GM18520 (cell line): ENCODE results near the gene TMEM163.

Source experiments
- ATAC-seq: cut with Tn5 transposase; IDR thresholded peaks from one replicate; pipeline ENCODE4 v1.9.1; 2021; ENCODE audit not compliant: unreplicated experiment

Gene TMEM163

GRCh38 chr2:134694411-134694810, 24.4 kb downstream of the TMEM163 start:
- no peak for ATAC-seq

GRCh38 chr2:134693359-134694330, 25.2 kb downstream of the TMEM163 start:
- no peak for ATAC-seq

- no peak for ATAC-seq
Observed at GRCh38 chr2:134692499-134692898, 26.3 kb downstream of the TMEM163 start.

GRCh38 chr2:134690629-134691215, 28.1 kb downstream of the TMEM163 start:
- no peak for ATAC-seq

GRCh38 chr2:134689315-134689714, 29.5 kb downstream of the TMEM163 start:
- no peak for ATAC-seq

- ATAC-seq = no peak
Observed at GRCh38 chr2:134685967-134686366, 32.8 kb downstream of the TMEM163 start.

GRCh38 chr2:134683561-134684112, 35.2 kb downstream of the TMEM163 start:
- peak; percentile 81 for ATAC-seq

GRCh38 chr2:134682726-134683125, 36.1 kb downstream of the TMEM163 start:
- ATAC-seq = no peak

GRCh38 chr2:134681201-134681600, 37.6 kb downstream of the TMEM163 start:
- no peak for ATAC-seq

- no peak for ATAC-seq
Observed at GRCh38 chr2:134679745-134680144, 39.1 kb downstream of the TMEM163 start.

- no peak for ATAC-seq
Observed at GRCh38 chr2:134679294-134679693, 39.5 kb downstream of the TMEM163 start.

- ATAC-seq = no peak
Observed at GRCh38 chr2:134677856-134678756, 40.7 kb downstream of the TMEM163 start.

- no peak for ATAC-seq
Observed at GRCh38 chr2:134676960-134677359, 41.8 kb downstream of the TMEM163 start.

GRCh38 chr2:134675314-134675713, 43.5 kb downstream of the TMEM163 start:
- no peak for ATAC-seq

- ATAC-seq = no peak
Observed at GRCh38 chr2:134674687-134675086, 44.1 kb downstream of the TMEM163 start.

- no peak for ATAC-seq
Observed at GRCh38 chr2:134671513-134671912, 47.3 kb downstream of the TMEM163 start.

GRCh38 chr2:134670955-134671354, 47.8 kb downstream of the TMEM163 start:
- no peak for ATAC-seq

GRCh38 chr2:134669731-134670669, 48.8 kb downstream of the TMEM163 start:
- ATAC-seq = no peak

- ATAC-seq = no peak
Observed at GRCh38 chr2:134668821-134669220, 50.0 kb downstream of the TMEM163 start.

- no peak for ATAC-seq
Observed at GRCh38 chr2:134667541-134667940, 51.3 kb downstream of the TMEM163 start.
